HPDE6-E6E7 (cell line): ENCODE data around the gene SLAMF1.
"Not testable (repeated sequence)": the region's sequence is repeated elsewhere in the genome, so short reads cannot be mapped to it uniquely, and the experiment has no call there.

Source experiments
- DNase-seq: peaks from one replicate; pipeline ENCODE4 v3.0.0; 2011; ENCODE audit warnings: missing footprints; ENCODE audit errors: extremely low spot score

Gene SLAMF1

GRCh38 chr1:160563230-160563629 is 83.6 kb downstream of the SLAMF1 start:
- not testable (repeated sequence) for DNase-seq

DNA sequence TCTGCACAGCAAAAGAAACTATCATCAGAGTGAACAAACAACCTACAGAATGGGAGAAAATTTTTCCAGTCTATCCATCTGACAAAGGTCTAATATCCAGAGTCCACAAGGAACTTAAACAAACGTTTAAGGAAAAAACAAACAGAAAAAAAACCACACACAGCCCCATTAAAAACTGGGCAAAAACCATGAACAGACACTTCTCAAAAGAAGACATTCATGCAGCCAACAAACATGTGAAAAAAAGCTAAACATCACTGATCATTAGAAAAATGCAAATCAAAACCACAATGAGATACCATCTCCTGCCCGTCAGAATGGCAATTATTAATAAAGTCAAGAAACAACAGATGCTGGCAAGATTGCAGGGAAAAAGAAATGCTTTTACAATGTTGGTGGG is 84.1 kb downstream of the SLAMF1 start:
- not testable (repeated sequence) for DNase-seq

DNA sequence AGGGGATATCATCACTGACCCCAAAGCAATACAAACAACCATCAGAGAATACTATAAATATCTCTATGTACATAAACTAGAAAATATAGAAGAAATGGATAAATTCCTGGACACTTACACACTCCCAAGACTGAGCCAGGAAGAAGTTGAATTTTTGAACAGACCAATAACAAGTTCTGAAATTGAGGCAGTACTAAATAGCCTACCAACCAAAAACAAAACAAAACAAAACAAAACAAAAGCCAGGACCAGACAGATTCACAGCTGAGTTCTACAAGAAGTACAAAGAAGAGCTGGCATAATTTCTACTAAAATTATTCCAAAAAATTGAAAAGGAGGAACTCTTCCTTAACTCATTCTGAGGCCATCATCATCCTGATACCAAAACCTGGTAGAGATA is 86.0 kb downstream of the SLAMF1 start:
- no peak for DNase-seq

GRCh38 chr1:160560045-160560705 is 86.7 kb downstream of the SLAMF1 start:
- DNase-seq: no peak

DNA sequence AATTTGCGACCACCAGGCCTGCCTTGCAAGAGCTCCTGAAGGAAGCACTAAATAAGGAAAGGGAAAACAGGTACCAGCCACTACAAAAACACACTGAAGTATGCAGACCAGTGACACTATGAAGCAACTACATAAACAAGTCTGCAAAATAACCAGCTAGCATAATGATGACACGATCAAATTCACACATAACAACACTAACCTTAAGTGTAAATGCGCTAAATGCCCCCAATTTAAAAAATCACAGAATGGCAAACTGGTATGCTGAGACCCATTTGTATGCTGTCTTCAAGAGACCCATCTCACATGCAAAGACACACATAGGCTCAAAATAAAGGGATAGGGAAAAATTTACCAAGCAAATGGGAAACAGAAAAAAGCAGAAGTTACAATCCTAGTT is 87.4 kb downstream of the SLAMF1 start:
- not testable (repeated sequence) for DNase-seq

DNA sequence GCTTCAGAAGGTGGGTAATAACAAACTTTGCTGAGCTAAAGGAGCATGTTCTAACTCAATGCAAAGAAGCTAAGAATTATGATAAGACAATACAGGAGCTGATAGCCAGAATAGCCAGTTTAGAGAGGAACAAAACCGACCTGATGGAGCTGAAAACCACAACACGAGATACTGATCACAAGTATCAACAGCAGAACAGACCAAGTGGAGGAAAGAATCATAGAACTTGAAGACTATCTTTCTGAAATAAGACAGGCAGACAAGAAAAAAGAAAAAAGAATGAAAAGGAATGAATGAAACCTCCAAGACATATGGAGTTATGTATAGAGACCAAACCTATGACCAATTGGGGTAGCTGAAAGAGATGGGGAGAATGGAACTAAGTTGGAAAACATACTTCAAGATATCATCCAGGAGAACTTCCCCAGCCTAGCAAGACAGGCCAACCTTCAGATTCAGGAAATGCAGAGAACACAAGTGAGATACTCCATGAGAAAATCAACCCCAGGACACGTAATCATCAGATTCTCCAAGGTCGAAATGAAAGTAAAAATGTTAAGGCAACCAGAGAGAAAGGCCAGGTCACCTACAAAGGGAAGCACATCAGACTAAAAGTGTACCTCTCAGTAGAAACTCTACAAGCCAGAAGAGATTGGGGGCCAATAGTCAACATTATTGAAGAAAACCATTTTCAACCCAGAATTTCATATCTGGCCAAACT is 88.0 kb downstream of the SLAMF1 start:
- DNase-seq: no peak
